ENCODE data around the gene FAM83E. TPM values are rescaled to one million over a fixed set of nuclear protein-coding genes. Genes with fewer than 3 reads are reported as not detected.
A peak's percentile ranks its signal among the peaks of the same experiment; 100 is the strongest.

The FAM83E gene
- total and polyA plus RNA-seq, 2 of the 8 experiments (the other 6 are each of a cell fraction or from before 2014, with no cell fraction given): 1.8 to 5.3 TPM

DNA sequence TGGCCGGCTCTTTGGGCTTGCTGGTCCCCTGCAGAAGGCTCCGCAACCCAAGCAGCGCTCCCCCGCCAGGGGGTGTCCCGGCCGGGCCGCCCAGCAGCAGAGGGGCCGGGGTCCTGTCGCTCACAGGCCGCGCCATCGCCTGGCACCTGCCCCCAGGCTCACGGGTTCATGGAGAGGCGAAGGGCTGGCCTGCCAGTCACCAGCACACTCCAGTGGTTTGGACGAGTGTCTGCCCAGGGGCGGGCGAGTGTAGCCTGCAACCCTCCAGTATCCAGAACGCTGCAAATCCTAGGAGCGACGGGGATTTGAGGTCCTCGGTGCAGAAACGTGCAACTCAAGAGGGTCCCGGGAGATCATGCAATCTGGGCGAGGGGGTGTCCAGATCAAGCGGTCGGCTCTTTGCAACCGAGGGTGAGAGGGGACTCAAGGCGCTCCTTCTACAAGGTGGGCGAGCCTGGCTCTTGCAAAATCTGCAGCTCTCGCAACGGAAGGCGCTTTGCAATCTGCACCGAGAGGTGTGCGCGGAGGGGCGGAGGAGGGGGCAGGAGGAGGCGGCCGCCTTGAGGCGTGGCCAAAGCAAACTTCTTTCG, 22.1 kb upstream of the FAM83E start, which contains the start of gene DBP (continued):
- peak; percentile 37 for TF ChIP-seq SAP30 (IDR thresholded peaks at IDR 0.05; ENCODE audit: insufficient read depth, insufficient replicate concordance, low read length)
